ENCODE results near the gene HECTD4.
A peak's percentile ranks its signal among the peaks of the same experiment; 100 is the strongest.

HECTD4 gene

GRCh38 chr12:112175361-112176155 lies 206.7 kb downstream of the HECTD4 start:
- no peak for DNase-seq

GRCh38 chr12:112172556-112173324 lies 209.5 kb downstream of the HECTD4 start:
- DNase-seq: no peak

GRCh38 chr12:112170971-112171596 lies 211.1 kb downstream of the HECTD4 start:
- no peak for DNase-seq

DNA sequence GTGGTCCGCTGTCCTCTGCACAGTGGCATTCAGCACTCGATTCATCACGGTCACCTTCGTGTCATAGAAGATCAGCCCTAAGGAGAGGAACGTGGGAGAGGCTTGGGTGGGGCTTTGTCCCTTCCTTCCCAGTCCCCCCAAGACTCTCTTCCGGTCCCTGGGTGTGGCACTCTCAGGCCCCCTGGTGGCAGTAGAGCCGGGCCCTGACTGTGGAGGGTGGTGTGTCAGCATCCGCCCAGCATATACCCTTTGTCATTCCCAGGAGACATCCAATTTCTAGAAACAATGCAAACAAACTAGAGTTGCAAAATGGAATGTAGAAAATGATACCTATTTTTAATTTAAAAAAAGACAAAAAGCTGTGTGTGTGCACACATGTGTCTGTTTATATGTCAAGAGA lies 211.9 kb downstream of the HECTD4 start:
- peak in 1 of 5 experiments; percentile 11 for DNase-seq

- no peak for DNase-seq
Observed at GRCh38 chr12:112169966-112170365, 212.3 kb downstream of the HECTD4 start.

DNA sequence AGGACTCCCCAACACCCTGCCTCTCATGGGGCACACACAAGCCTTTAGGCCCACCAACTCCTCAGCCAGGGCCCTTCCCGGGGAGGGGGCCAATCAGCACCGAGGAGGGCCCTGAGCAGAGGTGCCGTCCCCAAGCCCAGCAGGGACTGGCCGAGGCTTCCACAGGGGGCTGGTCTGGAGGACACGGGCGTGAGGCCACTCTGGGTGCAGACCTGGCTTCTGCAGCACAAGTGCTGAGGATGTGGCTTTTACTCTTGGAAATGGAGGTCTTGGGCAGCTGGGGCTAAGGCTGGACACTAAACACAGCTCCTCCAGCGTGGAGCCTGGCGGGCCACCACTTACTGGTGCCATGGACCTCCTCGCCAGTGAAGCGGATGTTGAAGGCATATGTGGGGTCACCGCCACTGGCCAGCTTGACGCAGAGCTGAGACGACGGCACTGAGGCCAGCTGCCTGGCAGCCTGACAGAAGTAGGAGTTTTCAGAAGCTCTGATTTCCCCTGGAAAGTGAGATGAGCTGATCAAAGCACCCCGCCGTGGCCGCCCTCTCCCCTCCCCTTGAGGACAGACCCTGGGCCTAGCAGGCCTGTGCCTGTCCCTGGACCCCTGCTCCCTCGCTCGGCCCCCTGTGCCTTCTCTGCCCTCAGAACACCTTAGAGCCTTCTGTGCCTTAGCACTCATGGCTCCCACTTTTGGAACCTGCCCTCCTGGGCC lies 212.9 kb downstream of the HECTD4 start:
- DNase-seq: no peak

DNA sequence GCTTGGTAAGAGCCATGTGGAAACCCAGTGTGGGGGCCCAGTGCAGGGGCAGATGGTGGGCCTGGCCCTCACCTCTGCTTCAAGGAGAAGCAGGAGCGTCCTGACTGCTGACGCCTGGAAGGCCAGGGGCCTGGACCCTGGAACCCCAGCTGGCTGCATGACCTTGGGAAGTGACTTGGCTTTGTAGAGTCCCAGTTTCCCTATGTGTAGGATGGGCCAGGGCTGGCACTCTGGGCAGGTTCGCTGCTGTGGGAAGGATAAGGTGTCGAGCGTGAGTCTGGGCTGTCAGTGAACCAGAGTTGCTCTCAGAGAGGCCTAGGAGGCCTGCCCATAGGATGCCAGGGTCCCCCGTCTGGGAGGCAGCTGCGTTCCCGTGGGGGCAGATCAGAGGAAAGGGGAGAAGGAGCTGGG lies 213.7 kb downstream of the HECTD4 start:
- DNase-seq: no peak

DNA sequence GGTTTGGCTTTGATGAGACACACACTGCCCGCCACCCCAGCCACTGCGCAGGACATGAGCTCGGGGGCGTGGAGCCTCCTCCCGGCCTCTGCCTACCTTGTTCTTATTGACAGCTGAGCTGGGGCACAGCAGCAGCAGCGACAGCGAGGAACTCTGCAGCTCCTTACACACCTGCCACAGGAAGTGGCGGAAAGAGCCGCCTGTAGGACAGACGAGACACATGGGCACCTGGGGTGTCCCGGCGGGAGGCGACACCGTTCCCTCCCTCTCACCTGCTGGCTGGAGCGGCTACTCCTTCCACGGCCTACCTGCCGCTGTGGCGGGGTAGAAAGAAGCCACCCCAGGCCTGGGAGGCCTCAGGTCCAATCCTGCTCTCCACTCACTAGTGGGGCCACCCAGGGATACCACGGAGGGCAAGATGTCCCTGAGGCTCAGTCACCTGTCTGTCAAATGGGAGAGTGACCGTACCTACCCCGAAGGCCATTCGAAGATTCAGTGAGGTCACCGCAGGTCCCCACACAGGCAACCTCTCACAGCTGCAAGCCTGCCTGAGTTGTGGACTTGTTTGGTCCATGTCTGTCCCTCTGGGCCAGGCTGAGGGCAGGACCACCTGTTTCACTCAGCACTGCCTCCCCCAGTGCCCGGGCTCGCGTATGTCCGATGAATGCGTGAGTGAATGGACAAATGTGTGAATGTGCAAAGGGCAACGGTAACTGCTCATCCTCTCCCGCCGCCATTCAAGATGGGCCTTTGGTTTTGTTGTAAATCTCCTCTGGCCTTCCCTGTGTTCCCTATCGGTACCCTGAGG lies 214.3 kb downstream of the HECTD4 start:
- no peak for DNase-seq

GRCh38 chr12:112167031-112167461 lies 215.2 kb downstream of the HECTD4 start:
- no peak for DNase-seq

DNA sequence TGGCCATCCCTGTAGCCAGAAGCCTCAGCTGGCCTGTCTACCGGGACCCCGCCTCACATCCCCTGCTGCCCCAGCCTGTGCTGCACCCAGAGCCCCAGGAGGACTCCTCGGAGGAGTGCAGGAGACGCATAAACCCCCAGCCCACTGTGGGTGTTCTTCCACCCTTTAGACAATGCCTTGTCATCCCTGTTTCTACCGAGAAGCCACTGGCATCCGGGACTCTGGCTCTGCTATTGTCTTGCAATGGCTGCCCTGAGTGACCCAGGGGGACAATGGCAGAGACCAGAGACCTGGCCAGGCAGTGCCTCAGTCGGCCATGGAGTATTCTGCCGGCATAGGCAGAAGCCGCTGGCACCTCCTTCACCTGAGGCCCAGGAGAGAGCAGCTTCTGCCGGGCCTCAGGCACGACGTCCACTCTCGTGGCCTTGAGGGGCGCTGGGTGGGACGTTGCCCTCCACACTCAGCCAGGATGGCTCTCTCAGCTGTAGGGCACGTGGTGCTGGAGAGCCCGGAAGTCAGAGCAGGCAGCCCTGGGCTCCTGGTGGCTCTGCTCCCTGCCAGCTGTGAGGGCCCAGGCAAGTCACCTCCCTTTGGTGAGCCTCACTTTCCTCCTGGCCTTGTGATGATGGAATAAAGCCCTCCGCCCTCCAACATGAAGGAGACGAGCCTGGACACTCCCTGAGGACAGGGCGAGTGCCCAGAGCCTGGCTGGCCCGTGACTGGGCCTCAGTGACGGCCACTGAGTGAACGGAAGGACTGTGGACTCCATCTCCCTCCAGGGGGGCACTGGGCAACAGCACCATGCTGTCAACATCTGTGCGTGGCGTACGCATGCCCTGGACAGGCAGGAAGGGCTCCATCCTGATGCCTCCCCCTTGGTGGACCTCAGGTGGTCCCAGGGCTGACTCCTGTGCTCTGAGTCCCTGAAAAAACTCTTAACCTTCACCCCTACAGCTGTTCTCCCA lies 215.9 kb downstream of the HECTD4 start:
- DNase-seq: no peak

- DNase-seq: no peak
Observed at GRCh38 chr12:112165624-112166023, 216.6 kb downstream of the HECTD4 start.

GRCh38 chr12:112164011-112164660 lies 218.1 kb downstream of the HECTD4 start:
- no peak for DNase-seq

- no peak for DNase-seq
Observed at GRCh38 chr12:112163471-112163991, 218.7 kb downstream of the HECTD4 start.

DNA sequence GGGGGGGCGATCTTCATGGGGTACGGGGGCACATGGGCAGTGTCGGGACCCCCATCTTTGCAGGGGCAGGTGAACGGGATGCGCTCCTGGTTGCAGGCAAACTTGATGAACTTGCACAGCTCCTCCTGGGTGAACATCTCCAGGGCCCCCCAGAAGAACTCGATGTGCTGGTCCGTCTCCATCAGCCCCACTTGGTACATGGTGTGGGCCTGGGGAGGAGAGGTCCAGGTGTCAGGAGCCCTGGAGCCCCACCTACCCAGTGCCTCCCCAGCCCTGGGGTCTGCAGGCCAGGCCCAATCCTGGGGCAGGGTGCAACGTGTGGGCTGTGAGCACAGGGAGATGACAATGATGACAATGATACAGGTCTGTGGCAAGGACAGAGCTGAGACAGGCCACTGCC lies 219.2 kb downstream of the HECTD4 start:
- no peak for DNase-seq

- DNase-seq: no peak
Observed at GRCh38 chr12:112162241-112162790, 219.9 kb downstream of the HECTD4 start.

GRCh38 chr12:112161711-112162110 lies 220.5 kb downstream of the HECTD4 start:
- no peak for DNase-seq

GRCh38 chr12:112160611-112161010 lies 221.6 kb downstream of the HECTD4 start:
- no peak for DNase-seq

DNA sequence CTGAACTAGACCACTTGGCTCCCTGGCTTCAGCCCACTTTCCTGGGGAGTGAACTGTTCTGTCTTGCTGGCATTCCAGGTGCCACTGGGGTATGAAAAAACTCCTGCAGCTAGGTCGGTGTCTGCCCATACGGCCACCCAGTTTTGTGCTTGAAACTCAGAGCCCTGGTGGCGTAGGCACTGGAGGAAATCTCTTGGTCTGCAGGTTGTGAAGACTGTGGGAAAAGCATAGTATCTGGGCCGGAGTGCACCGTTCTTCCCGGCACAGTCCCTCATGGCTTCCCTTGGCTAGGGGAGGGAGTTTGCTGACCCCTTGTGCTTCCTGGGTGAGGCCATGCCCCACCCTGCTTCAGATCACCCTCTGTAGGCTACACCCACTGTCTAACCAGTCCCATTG lies 223.1 kb downstream of the HECTD4 start:
- no peak for DNase-seq

GRCh38 chr12:112158461-112159145 lies 223.6 kb downstream of the HECTD4 start:
- DNase-seq: peak in 2 of 5 experiments; percentile 27 to 63
